Neural cell (in vitro differentiated cells): Measurements from ENCODE around the gene DPP10. TPM values are rescaled to one million over a fixed set of nuclear protein-coding genes. Genes with fewer than 3 reads are reported as not detected.
"Not testable (repeated sequence)": the region's sequence is repeated elsewhere in the genome, so short reads cannot be mapped to it uniquely, and the experiment has no call there.

Experiments used
- H2AFZ ChIP-seq: fragments of 200-600, 300-800 bp; sonication (generic), shearing (Covaris generic); 2 replicates; pipeline ENCODE4 v1.6.0; 2014; ENCODE audit warnings: low read depth, mild to moderate bottlenecking, antibody characterized with exemption, low read length, moderate library complexity
- H3F3A ChIP-seq: fragments of 200-600 bp; shearing (Covaris generic); 2 replicates; pipeline ENCODE4 v1.6.1; 2016; ENCODE audit warnings: mild to moderate bottlenecking, moderate library complexity, mixed read lengths, antibody characterized with exemption, low read length; ENCODE audit not compliant: insufficient read depth, poor library complexity, severe bottlenecking
- H3K27ac ChIP-seq: fragments of 200-600, 300-800 bp; sonication (generic), shearing (Covaris generic); 2 replicates; pipeline ENCODE4 v1.5.1; 2014; ENCODE audit warnings: mild to moderate bottlenecking, low read length, moderate library complexity
- H3K27me3 ChIP-seq: fragments of 300-800, 200-600 bp; sonication (generic), shearing (Covaris generic); 2 replicates; pipeline ENCODE4 v1.6.0; 2014; ENCODE audit warnings: mild to moderate bottlenecking, low read depth, low read length, moderate library complexity; ENCODE audit not compliant: insufficient read depth
- H3K36me3 ChIP-seq: fragments of 300-800, 200-600 bp; sonication (generic), shearing (Covaris generic); 2 replicates; pipeline ENCODE4 v1.5.1; 2014; ENCODE audit warnings: mild to moderate bottlenecking, antibody characterized with exemption, low read length, moderate library complexity; ENCODE audit not compliant: insufficient read depth
- H3K4me2 ChIP-seq: fragments of 300-800, 200-600 bp; sonication (generic), shearing (Covaris generic); 2 replicates; pipeline ENCODE4 v1.6.0; 2014; ENCODE audit warnings: mild to moderate bottlenecking, low read length
- H3K4me3 ChIP-seq: fragments of 300-800, 200-600 bp; sonication (generic), shearing (Covaris generic); 2 replicates; pipeline ENCODE4 v1.5.1; 2014; ENCODE audit warnings: mild to moderate bottlenecking, low read length, moderate library complexity
- H3K79me2 ChIP-seq: fragments of 200-600 bp; shearing (Covaris generic); replicated peaks from 2 replicates; pipeline ENCODE4 v1.6.0; 2014; ENCODE audit warnings: mild to moderate bottlenecking, low read length, moderate library complexity; ENCODE audit not compliant: insufficient read depth
- H3K9ac ChIP-seq: fragments of 300-800, 200-600 bp; sonication (generic), shearing (Covaris generic); 2 replicates; pipeline ENCODE4 v1.6.1; 2016; ENCODE audit warnings: mild to moderate bottlenecking, low read length, mixed read lengths
- H3K9me2 ChIP-seq: fragments of 200-600 bp; shearing (Covaris generic); 2 replicates; pipeline ENCODE4 v1.6.1; 2016; ENCODE audit warnings: mild to moderate bottlenecking, low read length, mixed read lengths; ENCODE audit not compliant: insufficient read depth
- H3K9me3 ChIP-seq: fragments of 200-600, 300-800 bp; sonication (generic), shearing (Covaris generic); 2 replicates; pipeline ENCODE4 v1.6.1; 2016; ENCODE audit warnings: mild to moderate bottlenecking, mixed run types, low read length, moderate library complexity, mixed read lengths
- H4K20me1 ChIP-seq: fragments of 200-600 bp; shearing (Covaris generic); 2 replicates; pipeline ENCODE4 v1.6.1; 2016; ENCODE audit warnings: mild to moderate bottlenecking, mixed run types; ENCODE audit not compliant: insufficient read depth
- CTCF ChIP-seq: fragments of 450-650 bp; IDR thresholded peaks from 2 replicates; pipeline ENCODE4 v1.5.1; 2014; ENCODE audit warnings: antibody characterized with exemption, mild to moderate bottlenecking, moderate library complexity; ENCODE audit not compliant: poor library complexity, severe bottlenecking
- EP300 ChIP-seq: fragments of 450-650 bp; conservative IDR thresholded peaks from 2 replicates; pipeline ENCODE4 v1.6.1; 2014; ENCODE audit warnings: antibody characterized with exemption, mild to moderate bottlenecking, moderate library complexity; ENCODE audit not compliant: poor library complexity, severe bottlenecking
- EZH2 ChIP-seq: fragments of 200-600, 300-800 bp; shearing (Covaris generic), sonication (generic); IDR thresholded peaks from 2 replicates; pipeline ENCODE4 v1.6.1; 2014; ENCODE audit warnings: antibody characterized with exemption, low read length, borderline replicate concordance, mild to moderate bottlenecking; ENCODE audit not compliant: insufficient read depth, poor library complexity, severe bottlenecking
- MXI1 ChIP-seq: fragments of 450-650 bp; conservative IDR thresholded peaks from 2 replicates; pipeline ENCODE4 v1.6.1; 2014; ENCODE audit warnings: antibody characterized with exemption, mild to moderate bottlenecking; ENCODE audit not compliant: poor library complexity, severe bottlenecking
- POLR2AphosphoS5 ChIP-seq: IDR thresholded peaks from 2 replicates; pipeline ENCODE4 v1.6.1; 2012
- RAD21 ChIP-seq: fragments of 450-650 bp; conservative IDR thresholded peaks from 2 replicates; pipeline ENCODE4 v1.6.1; 2014; ENCODE audit warnings: antibody characterized with exemption, mild to moderate bottlenecking, moderate library complexity
- REST ChIP-seq: IDR thresholded peaks from 2 replicates; pipeline ENCODE4 v1.6.1; 2012; ENCODE audit warnings: borderline replicate concordance
- SMC3 ChIP-seq: fragments of 450-650 bp; conservative IDR thresholded peaks from 2 replicates; pipeline ENCODE4 v1.6.1; 2014; ENCODE audit warnings: antibody characterized with exemption, mild to moderate bottlenecking, moderate library complexity; ENCODE audit not compliant: poor library complexity
- TAF1 ChIP-seq: IDR thresholded peaks from 2 replicates; pipeline ENCODE4 v1.6.1; 2012; ENCODE audit warnings: low read depth
- polyA plus RNA-seq: library from polyadenylated mRNA; depleted of rRNA; stranded (reverse); fragments of >200 nt; gene quantifications from 2 replicates; pipeline ENCODE4 v1.2.3, GENCODE V29; 2014

The DPP10 gene
- polyA plus RNA-seq, 1 donor from 2014 or later, result 13.9 TPM

GRCh38 chr2:115011721-115012120 lies 569.3 kb downstream of the DPP10 start:
- H3K9ac ChIP-seq, result no peak overlapping the region
- no peak overlapping the region for H3K4me3 ChIP-seq
- no peak overlapping the region for H3K27ac ChIP-seq
- no peaks in the 10 kb centered on the region for H3F3A ChIP-seq
- no peak overlapping the region for H2AFZ ChIP-seq
- no peaks in the 10 kb centered on the region for H3K9me2 ChIP-seq
- no peaks in the 10 kb centered on the region for H4K20me1 ChIP-seq
- no peaks in the 10 kb centered on the region for H3K36me3 ChIP-seq
- TF ChIP-seq EZH2 (no peak), SMC3 (no peak)
- no peaks in the 10 kb centered on the region for H3K27me3 ChIP-seq
- H3K4me2 ChIP-seq, result no peak overlapping the region
- H3K79me2 ChIP-seq, result no peaks in the 10 kb centered on the region
- no peaks in the 10 kb centered on the region for H3K9me3 ChIP-seq

- not testable (repeated sequence) for H2AFZ ChIP-seq, H3K27me3 ChIP-seq, H3K9me3 ChIP-seq, H3K4me3 ChIP-seq, H3K36me3 ChIP-seq, H3K27ac ChIP-seq, H3K4me2 ChIP-seq, H3F3A ChIP-seq, H3K79me2 ChIP-seq, H3K9ac ChIP-seq, H4K20me1 ChIP-seq, H3K9me2 ChIP-seq
These were observed 579.6 kb downstream of the DPP10 start for GRCh38 chr2:115022013-115022412.

- no peaks in the 10 kb centered on the region for H3K79me2 ChIP-seq
- no peaks in the 10 kb centered on the region for H3K9me3 ChIP-seq
- no peak overlapping the region for H3K4me2 ChIP-seq
- H3K36me3 ChIP-seq, result no peaks in the 10 kb centered on the region
- no peak overlapping the region for H3K4me3 ChIP-seq
- H3K27ac ChIP-seq, result no peak overlapping the region
- no peaks in the 10 kb centered on the region for H3F3A ChIP-seq
- H3K9me2 ChIP-seq, result no peaks in the 10 kb centered on the region
- H3K9ac ChIP-seq, result no peak overlapping the region
- H3K27me3 ChIP-seq, result no peaks in the 10 kb centered on the region
- no peaks in the 10 kb centered on the region for H4K20me1 ChIP-seq
- no peak overlapping the region for H2AFZ ChIP-seq
- TF ChIP-seq RAD21, result no peak
- TF ChIP-seq EP300, result no peak
- TF ChIP-seq EZH2, result no peak
- TF ChIP-seq CTCF, result no peak
- no peak for TF ChIP-seq POLR2AphosphoS5
- no peak for TF ChIP-seq REST
- no peak for TF ChIP-seq SMC3
- TF ChIP-seq TAF1, result no peak
- TF ChIP-seq MXI1, result no peak
These were observed 592.4 kb downstream of the DPP10 start for GRCh38 chr2:115034801-115035200.
